ENCODE measurements around the gene EOLA1.
"Not testable (repeated sequence)": the region's sequence is repeated elsewhere in the genome, so short reads cannot be mapped to it uniquely, and the experiment has no call there.

Gene EOLA1

DNA sequence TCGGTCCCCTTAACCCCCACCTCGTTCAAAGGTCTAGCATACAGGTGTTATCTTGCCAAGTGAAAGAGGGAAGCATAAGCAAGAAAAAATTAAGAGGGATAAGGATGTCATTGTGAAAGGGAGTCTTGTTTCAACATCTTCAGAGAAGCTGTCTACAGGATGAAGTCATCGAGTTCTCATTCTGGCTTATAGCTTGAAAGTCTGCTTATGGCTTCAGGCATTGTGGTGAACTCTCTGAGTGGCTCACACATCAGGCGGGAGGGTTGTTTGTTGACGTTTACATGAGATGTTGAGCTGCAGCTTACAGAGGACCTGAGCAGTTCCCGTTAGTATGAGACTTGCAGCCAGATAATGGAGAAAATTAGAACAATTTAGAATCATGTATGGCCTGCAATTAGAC, 29.9 kb downstream of the EOLA1 start:
- Histone ChIP-seq H3K9ac (ENCODE audit: low read length) (no peak overlapping the region), H3K4me3 (ENCODE audit: low read length) (no peak overlapping the region), H3K9me3 (ENCODE audit: control insufficient read depth, low read length) (no peaks in the 10 kb centered on the region), H3K36me3 (ENCODE audit: control insufficient read depth, insufficient read depth, low read length, severe bottlenecking) (no peaks in the 10 kb centered on the region), H3K27me3 (replicated peaks; ENCODE audit: control insufficient read depth, insufficient read depth, low read length) (peaks cover 24% of the 10 kb centered on the region), H3K4me1 (ENCODE audit: control insufficient read depth, insufficient read depth, low read length) (no peaks in the 10 kb centered on the region)
- peak; percentile 83 for DNase-seq (ENCODE audit: low read depth)

DNA sequence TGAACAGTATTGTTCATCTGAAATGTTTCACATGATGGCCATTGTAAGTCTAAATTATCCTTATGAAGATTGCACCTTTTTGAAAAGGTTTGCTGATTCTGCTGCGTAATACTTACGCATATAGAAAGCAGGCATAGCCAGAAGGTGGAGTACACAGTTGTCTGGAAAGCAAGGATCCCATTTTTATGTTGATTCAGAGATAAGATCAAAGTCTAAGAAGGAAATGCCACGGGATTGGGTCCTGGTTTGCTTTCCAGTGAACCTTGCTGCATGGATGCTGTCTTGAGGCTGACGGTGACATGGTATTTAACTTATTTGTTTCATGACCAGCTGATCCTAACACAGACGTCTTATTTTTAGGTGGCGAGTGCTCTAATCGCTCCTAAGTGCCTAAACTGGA, 31.0 kb downstream of the EOLA1 start:
- peaks cover 24% of the 10 kb centered on the region for H3K27me3 ChIP-seq (replicated peaks; ENCODE audit: control insufficient read depth, insufficient read depth, low read length)
- H3K4me1 ChIP-seq (ENCODE audit: control insufficient read depth, insufficient read depth, low read length) = no peaks in the 10 kb centered on the region
- DNase-seq (ENCODE audit: low read depth) = no peak
- no peaks in the 10 kb centered on the region for H3K36me3 ChIP-seq (ENCODE audit: control insufficient read depth, insufficient read depth, low read length, severe bottlenecking)
- no peaks in the 10 kb centered on the region for H3K9me3 ChIP-seq (ENCODE audit: control insufficient read depth, low read length)
- no peak overlapping the region for H3K9ac ChIP-seq (ENCODE audit: low read length)
- no peak overlapping the region for H3K4me3 ChIP-seq (ENCODE audit: low read length)

DNA sequence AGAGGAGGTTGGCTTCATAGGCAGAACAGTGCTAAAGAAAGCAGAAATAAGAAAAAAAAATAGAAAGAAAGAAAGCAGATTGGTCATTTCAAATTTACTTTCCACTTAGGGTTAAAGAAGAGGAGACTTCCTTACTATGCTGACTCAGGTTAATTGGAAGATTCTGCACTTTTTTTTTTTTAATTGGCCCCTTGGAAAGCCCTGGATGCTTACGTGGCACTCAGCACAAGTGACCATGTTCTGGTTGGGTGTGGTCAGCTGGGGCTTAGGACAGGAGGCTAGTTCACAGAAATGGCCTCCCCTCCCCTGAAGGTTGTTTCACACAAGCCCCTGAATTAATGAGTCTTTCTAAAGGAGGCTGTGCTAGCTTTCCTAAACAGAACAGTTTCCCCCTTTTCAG, 31.9 kb downstream of the EOLA1 start:
- Histone ChIP-seq H3K36me3 (ENCODE audit: control insufficient read depth, insufficient read depth, low read length, severe bottlenecking) (no peaks in the 10 kb centered on the region), H3K4me3 (ENCODE audit: low read length) (no peak overlapping the region), H3K27me3 (replicated peaks; ENCODE audit: control insufficient read depth, insufficient read depth, low read length) (peaks cover 14% of the 10 kb centered on the region), H3K9ac (ENCODE audit: low read length) (no peak overlapping the region), H3K9me3 (ENCODE audit: control insufficient read depth, low read length) (no peaks in the 10 kb centered on the region), H3K4me1 (ENCODE audit: control insufficient read depth, insufficient read depth, low read length) (no peaks in the 10 kb centered on the region)
- DNase-seq (ENCODE audit: low read depth) = no peak

DNA sequence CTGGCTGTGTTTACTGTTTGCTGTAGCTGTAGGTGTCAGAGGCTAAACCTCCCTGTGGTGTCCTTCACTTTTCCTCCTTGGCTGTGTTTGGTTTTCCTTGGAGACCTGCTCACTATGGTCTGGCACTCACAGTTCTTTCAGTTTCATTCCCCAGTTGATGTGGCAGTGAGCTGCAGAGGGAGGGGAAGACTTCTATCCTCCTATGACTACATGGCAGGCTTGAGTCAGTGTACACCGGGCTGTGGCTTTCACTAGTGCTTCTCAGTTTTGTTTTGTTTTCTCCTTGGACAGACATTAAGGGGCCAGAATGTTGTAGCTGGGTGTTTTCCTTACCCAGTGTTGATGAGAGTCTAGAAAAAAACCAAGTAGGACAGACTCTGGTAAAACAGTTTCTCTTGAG, 32.6 kb downstream of the EOLA1 start:
- H3K36me3 ChIP-seq (ENCODE audit: control insufficient read depth, insufficient read depth, low read length, severe bottlenecking); H3K9me3 ChIP-seq (ENCODE audit: control insufficient read depth, low read length); DNase-seq (ENCODE audit: low read depth); H3K4me1 ChIP-seq (ENCODE audit: control insufficient read depth, insufficient read depth, low read length); H3K9ac ChIP-seq (ENCODE audit: low read length); H3K4me3 ChIP-seq (ENCODE audit: low read length): not testable (repeated sequence)
- H3K27me3 ChIP-seq (replicated peaks; ENCODE audit: control insufficient read depth, insufficient read depth, low read length) = peaks cover 11% of the 10 kb centered on the region

DNA sequence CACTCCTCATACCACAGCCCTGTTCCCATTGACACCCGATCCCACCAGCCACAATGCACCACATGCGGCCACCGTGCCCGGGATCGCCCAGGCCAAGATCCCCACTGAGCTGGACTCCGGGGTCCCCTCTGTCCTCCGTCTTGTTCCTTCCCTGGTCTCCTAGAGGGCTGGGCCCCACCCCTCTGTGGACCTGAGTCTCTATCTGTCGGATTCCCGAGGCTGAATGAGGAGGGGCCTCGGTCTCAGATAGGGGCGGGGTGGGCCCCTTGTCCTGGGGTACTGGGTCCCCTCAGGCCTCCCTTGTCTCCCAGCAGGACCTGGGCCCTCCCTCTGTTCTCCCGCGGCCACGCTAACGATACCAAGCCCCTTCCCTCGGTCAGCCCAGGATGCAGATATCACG, 44.8 kb downstream of the EOLA1 start:
- H3K27me3 ChIP-seq (replicated peaks; ENCODE audit: control insufficient read depth, insufficient read depth, low read length); DNase-seq (ENCODE audit: low read depth): not testable (repeated sequence)

DNA sequence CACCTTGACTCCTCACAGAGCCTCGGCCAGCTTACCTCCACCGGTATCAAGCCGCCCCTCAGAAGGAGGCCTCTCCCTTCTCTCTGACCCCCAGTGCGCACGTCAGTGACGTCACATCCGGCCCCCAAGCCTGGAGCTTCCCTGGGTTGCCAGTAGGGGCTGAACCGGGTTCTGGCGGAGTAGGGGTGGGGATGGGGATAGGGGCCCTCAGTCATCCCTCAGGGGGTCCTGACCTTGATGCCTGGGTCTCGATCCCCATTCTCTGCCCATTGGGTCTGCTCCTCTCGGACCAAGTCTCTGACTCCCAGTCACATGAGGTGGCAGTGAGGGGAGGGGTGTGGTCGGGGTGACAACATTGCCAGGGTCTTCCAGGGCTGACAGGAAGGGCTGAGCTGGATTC, 46.5 kb downstream of the EOLA1 start, which contains the start of gene MAGEA9B:
MAGEA9B (minus strand) TSS at position 101 of the 400 bp plus-strand sequence. CDS start 4,280 bp downstream, outside the sequence.
- not testable (repeated sequence) for H3K4me1 ChIP-seq (ENCODE audit: control insufficient read depth, insufficient read depth, low read length); H3K36me3 ChIP-seq (ENCODE audit: control insufficient read depth, insufficient read depth, low read length, severe bottlenecking); H3K9me3 ChIP-seq (ENCODE audit: control insufficient read depth, low read length); H3K9ac ChIP-seq (ENCODE audit: low read length); DNase-seq (ENCODE audit: low read depth); H3K4me3 ChIP-seq (ENCODE audit: low read length); H3K27me3 ChIP-seq (replicated peaks; ENCODE audit: control insufficient read depth, insufficient read depth, low read length)

More for the DNA sequence above, 44.8 kb downstream of the EOLA1 start:
- not testable (repeated sequence) for H3K4me1 ChIP-seq (ENCODE audit: control insufficient read depth, insufficient read depth, low read length); H3K9me3 ChIP-seq (ENCODE audit: control insufficient read depth, low read length); H3K9ac ChIP-seq (ENCODE audit: low read length); H3K36me3 ChIP-seq (ENCODE audit: control insufficient read depth, insufficient read depth, low read length, severe bottlenecking); H3K4me3 ChIP-seq (ENCODE audit: low read length)

DNA sequence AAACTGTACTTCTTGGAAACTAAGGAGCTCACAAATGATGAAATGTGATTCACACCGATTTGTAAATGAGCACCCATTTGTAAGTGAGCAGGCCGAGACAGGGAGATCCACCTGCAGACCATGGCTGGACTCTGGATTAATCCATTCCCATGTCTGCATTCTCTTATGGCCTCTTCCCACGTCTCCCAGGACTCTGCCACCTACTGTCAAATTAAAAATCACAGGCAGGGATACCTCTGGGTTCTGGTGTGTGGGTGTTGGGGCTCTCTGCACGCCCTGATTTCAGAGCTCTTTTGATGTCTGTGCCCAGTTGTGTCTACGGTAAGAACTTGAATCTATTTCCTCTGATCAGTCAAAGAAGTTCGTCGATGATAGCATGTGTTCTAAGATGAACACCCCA, 50.2 kb downstream of the EOLA1 start:
- H3K27me3 ChIP-seq (replicated peaks; ENCODE audit: control insufficient read depth, insufficient read depth, low read length); H3K4me3 ChIP-seq (ENCODE audit: low read length); H3K9ac ChIP-seq (ENCODE audit: low read length); H3K4me1 ChIP-seq (ENCODE audit: control insufficient read depth, insufficient read depth, low read length); H3K9me3 ChIP-seq (ENCODE audit: control insufficient read depth, low read length); H3K36me3 ChIP-seq (ENCODE audit: control insufficient read depth, insufficient read depth, low read length, severe bottlenecking); DNase-seq (ENCODE audit: low read depth): not testable (repeated sequence)

DNA sequence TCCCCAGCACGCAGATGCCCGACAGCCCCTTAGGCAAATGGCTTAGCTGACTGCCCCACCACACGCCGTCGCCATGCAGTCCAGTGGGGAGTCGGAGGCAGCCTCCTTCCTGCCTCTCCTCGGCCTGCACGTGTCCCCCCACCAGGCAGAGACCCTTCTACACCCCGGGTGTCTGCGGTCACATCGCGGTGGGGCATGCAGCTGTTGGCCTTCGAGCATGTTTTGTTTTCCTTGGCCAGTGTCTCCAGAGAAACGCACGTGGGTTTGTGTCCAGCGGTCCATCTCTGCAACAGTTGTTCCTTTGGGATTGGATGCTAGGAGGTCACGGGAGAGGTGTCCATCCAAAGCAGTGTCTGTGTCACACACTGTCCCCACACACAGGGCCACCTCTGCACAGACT, 54.4 kb downstream of the EOLA1 start, which contains the start of gene HSFX2:
HSFX2 (minus strand) TSS at position 101 of the 400 bp plus-strand sequence. CDS start 614 bp downstream, outside the sequence.
- not testable (repeated sequence) for H3K36me3 ChIP-seq (ENCODE audit: control insufficient read depth, insufficient read depth, low read length, severe bottlenecking); H3K27me3 ChIP-seq (replicated peaks; ENCODE audit: control insufficient read depth, insufficient read depth, low read length); H3K9ac ChIP-seq (ENCODE audit: low read length)

DNA sequence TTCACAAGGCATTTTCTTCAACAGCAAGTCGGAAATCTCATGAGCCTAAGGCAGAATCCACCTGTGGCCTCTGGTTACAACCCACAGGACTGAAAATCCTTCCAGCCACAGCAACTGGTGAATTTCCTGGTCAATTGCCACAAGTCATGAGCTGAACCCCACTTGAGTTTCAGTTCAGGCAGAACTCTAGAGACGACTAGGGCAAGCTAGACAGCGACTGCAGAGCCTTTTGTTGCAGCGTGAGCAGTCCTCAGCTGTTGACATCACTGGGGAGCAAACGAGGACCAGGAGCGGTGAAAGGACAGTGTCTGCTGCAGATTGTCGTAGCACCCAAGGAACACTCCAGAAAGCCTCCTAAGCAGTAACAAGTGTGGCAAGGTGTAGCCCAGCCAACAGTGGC, 55.1 kb downstream of the EOLA1 start:
- not testable (repeated sequence) for H3K27me3 ChIP-seq (replicated peaks; ENCODE audit: control insufficient read depth, insufficient read depth, low read length); H3K9me3 ChIP-seq (ENCODE audit: control insufficient read depth, low read length); DNase-seq (ENCODE audit: low read depth); H3K36me3 ChIP-seq (ENCODE audit: control insufficient read depth, insufficient read depth, low read length, severe bottlenecking); H3K4me3 ChIP-seq (ENCODE audit: low read length); H3K4me1 ChIP-seq (ENCODE audit: control insufficient read depth, insufficient read depth, low read length); H3K9ac ChIP-seq (ENCODE audit: low read length)

More for the DNA sequence above, 54.4 kb downstream of the EOLA1 start, which contains the start of gene HSFX2:
- not testable (repeated sequence) for H3K9me3 ChIP-seq (ENCODE audit: control insufficient read depth, low read length); DNase-seq (ENCODE audit: low read depth); H3K4me1 ChIP-seq (ENCODE audit: control insufficient read depth, insufficient read depth, low read length); H3K4me3 ChIP-seq (ENCODE audit: low read length)
